HG03135 (cell line): ENCODE results near the gene KIF5C.

Experiments used
- ATAC-seq: cut with Tn5 transposase; IDR thresholded peaks from one replicate; pipeline ENCODE4 v1.9.1; 2021; ENCODE audit warnings: mild to moderate bottlenecking, moderate library complexity; ENCODE audit not compliant: unreplicated experiment

The KIF5C gene

GRCh38 chr2:149037851-149038250 is 162.8 kb downstream of the KIF5C start:
- ATAC-seq: no peak

GRCh38 chr2:149038442-149039212 is 163.6 kb downstream of the KIF5C start, which contains the start of gene LYPD6B:
Gene LYPD6B (plus strand): TSS chr2:149038699. CDS start chr2:149130949, 92,250 bp downstream.
- peak; percentile 65 for ATAC-seq

GRCh38 chr2:149039213-149039724 is 164.2 kb downstream of the KIF5C start:
- ATAC-seq: no peak

- no peak for ATAC-seq
Measured at GRCh38 chr2:149040451-149040850, 165.4 kb downstream of the KIF5C start.

GRCh38 chr2:149041482-149041881 is 166.5 kb downstream of the KIF5C start:
- ATAC-seq: no peak

GRCh38 chr2:149042881-149043280 is 167.9 kb downstream of the KIF5C start:
- no peak for ATAC-seq

GRCh38 chr2:149044500-149044899 is 169.5 kb downstream of the KIF5C start:
- no peak for ATAC-seq

GRCh38 chr2:149047118-149047517 is 172.1 kb downstream of the KIF5C start:
- no peak for ATAC-seq

- ATAC-seq: no peak
Measured at GRCh38 chr2:149049142-149049541, 174.1 kb downstream of the KIF5C start.

- ATAC-seq: no peak
Measured at GRCh38 chr2:149050188-149050587, 175.2 kb downstream of the KIF5C start.

GRCh38 chr2:149055751-149056150 is 180.7 kb downstream of the KIF5C start:
- no peak for ATAC-seq

GRCh38 chr2:149056541-149057255 is 181.7 kb downstream of the KIF5C start:
- ATAC-seq: no peak

GRCh38 chr2:149057401-149057800 is 182.4 kb downstream of the KIF5C start:
- ATAC-seq: no peak

GRCh38 chr2:149058936-149059335 is 183.9 kb downstream of the KIF5C start:
- no peak for ATAC-seq

- ATAC-seq: no peak
Measured at GRCh38 chr2:149059822-149060221, 184.8 kb downstream of the KIF5C start.

- ATAC-seq: no peak
Measured at GRCh38 chr2:149061133-149061745, 186.2 kb downstream of the KIF5C start.

- no peak for ATAC-seq
Measured at GRCh38 chr2:149062531-149062930, 187.5 kb downstream of the KIF5C start.

GRCh38 chr2:149063177-149063576 is 188.2 kb downstream of the KIF5C start:
- ATAC-seq: no peak

GRCh38 chr2:149064365-149064841 is 189.4 kb downstream of the KIF5C start:
- ATAC-seq: no peak

GRCh38 chr2:149064856-149065630 is 190.0 kb downstream of the KIF5C start:
- ATAC-seq: no peak
